ENCODE data around the gene HPSE2.
"Not testable (repeated sequence)": the region's sequence is repeated elsewhere in the genome, so short reads cannot be mapped to it uniquely, and the experiment has no call there.

Gene HPSE2

DNA sequence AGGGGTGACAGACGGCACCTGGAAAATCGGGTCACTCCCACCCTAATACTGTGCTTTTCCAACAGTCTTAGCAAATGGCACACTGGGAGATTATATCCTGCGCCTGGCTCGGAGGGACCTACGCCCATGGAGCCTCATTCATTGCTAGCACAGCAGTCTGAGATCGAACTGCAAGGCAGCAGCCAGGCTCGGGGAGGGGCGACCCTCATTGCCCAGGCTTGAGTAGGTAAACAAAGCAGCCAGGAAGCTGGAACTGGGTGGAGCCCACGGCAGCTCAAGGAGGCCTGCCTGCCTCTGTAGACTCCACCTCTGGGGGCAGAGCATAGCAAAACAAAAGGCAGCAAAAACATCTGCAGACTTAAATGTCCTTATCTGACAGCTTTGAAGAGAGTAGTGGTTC lies 251.9 kb downstream of the HPSE2 start:
- CTCF ChIA-PET: not testable (repeated sequence)

DNA sequence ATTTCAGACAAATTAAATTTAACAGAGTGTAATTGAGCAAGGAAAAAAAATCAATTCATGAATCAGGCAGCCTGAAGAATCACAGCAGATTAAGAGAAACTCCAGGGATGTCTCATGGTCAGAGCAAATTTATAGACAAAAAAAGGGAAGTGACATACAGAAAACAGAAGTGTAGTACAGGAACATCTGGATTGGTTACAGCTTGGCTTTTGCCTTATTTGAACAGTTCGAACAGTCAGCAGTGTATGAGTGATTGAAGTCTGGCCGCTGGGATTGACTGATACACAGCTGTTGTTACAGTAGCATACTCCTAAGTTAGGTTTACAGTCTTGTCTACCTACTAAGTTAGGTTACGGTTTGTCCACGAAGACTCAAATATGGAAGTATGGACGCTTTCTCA lies 255.3 kb downstream of the HPSE2 start:
- Histone ChIP-seq H3K27me3 (replicated peaks in 2 of 5; ENCODE audit: control insufficient read depth in 4 of 5, insufficient read depth in 5 of 5, low read length in 4 of 5) (peaks cover 0 to 3% (median 0%) of the 10 kb centered on the region in 5 experiments), H3K9me3 (ENCODE audit: control extremely low read depth in 1 of 5, control insufficient read depth in 4 of 5, insufficient read depth in 2 of 5, low read depth in 1 of 5, low read length in 4 of 5) (peaks cover 0 to 3% (median 0%) of the 10 kb centered on the region in 5 experiments), H3K4me1 (ENCODE audit: control extremely low read depth in 1 of 4, control insufficient read depth in 4 of 4, insufficient read depth in 4 of 4, low read length in 3 of 4) (no peaks in the 10 kb centered on the region), H3K36me3 (ENCODE audit: control insufficient read depth in 4 of 4, insufficient read depth in 4 of 4, low read length in 3 of 4) (no peaks in the 10 kb centered on the region), H3K27ac (ENCODE audit: insufficient read depth in 1 of 2, low read depth in 1 of 2, low read length in 2 of 2, poor library complexity in 1 of 2, severe bottlenecking in 2 of 2) (no peak overlapping the region), H3K4me3 (ENCODE audit: control insufficient read depth in 1 of 7, extremely low read depth in 1 of 7, insufficient read depth in 4 of 7, low read depth in 2 of 7, low read length in 6 of 7) (no peak overlapping the region)
- 38% methylated on average over 5 of the region's 5 CpGs for WGBS (ENCODE audit: insufficient coverage)
- peak in 2 of 3 donors; percentile 2 to 4 for DNase-seq
- POLR2A ChIA-PET: no interaction called here
- CTCF ChIA-PET: no interaction called here

More for the DNA sequence above, 251.9 kb downstream of the HPSE2 start:
- H3K9me3 ChIP-seq (ENCODE audit: control extremely low read depth in 1 of 5, control insufficient read depth in 4 of 5, insufficient read depth in 2 of 5, low read depth in 1 of 5, low read length in 4 of 5); H3K36me3 ChIP-seq (ENCODE audit: control insufficient read depth in 4 of 4, insufficient read depth in 4 of 4, low read length in 3 of 4); H3K27ac ChIP-seq (ENCODE audit: insufficient read depth in 1 of 2, low read depth in 1 of 2, low read length in 2 of 2, poor library complexity in 1 of 2, severe bottlenecking in 2 of 2); DNase-seq; POLR2A ChIA-PET; H3K4me1 ChIP-seq (ENCODE audit: control extremely low read depth in 1 of 4, control insufficient read depth in 4 of 4, insufficient read depth in 4 of 4, low read length in 3 of 4); H3K27me3 ChIP-seq (replicated peaks in 2 of 5; ENCODE audit: control insufficient read depth in 4 of 5, insufficient read depth in 5 of 5, low read length in 4 of 5); H3K4me3 ChIP-seq (ENCODE audit: control insufficient read depth in 1 of 7, extremely low read depth in 1 of 7, insufficient read depth in 4 of 7, low read depth in 2 of 7, low read length in 6 of 7): not testable (repeated sequence)
- WGBS (ENCODE audit: insufficient coverage): 84% methylated on average over 6 of the region's 9 CpGs

DNA sequence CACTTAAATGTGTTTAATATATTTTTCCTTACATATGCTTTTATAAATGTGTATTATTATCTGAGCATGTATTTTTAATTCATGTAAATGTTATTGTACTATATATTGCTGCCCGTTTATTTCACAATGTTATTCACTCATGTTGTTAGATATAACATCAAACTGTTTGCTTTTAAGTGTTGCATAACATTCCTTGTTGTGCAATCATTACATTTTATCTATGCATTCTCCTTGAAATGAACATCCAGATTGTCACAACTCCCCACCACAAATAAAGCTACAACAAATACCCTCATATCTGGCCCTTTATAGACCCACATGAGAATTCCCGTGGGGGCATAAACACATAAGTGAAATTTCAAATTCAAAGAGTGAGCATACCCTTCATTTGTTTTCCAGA lies 264.2 kb downstream of the HPSE2 start:
- POLR2A ChIA-PET: no interaction called here
- no peaks in the 10 kb centered on the region for H3K9me3 ChIP-seq (ENCODE audit: control extremely low read depth in 1 of 5, control insufficient read depth in 4 of 5, insufficient read depth in 2 of 5, low read depth in 1 of 5, low read length in 4 of 5)
- no peak for DNase-seq
- no peaks in the 10 kb centered on the region for H3K36me3 ChIP-seq (ENCODE audit: control insufficient read depth in 4 of 4, insufficient read depth in 4 of 4, low read length in 3 of 4)
- H3K27me3 ChIP-seq (replicated peaks in 2 of 5; ENCODE audit: control insufficient read depth in 4 of 5, insufficient read depth in 5 of 5, low read length in 4 of 5): no peaks in the 10 kb centered on the region
- H3K4me3 ChIP-seq (ENCODE audit: control insufficient read depth in 1 of 7, extremely low read depth in 1 of 7, insufficient read depth in 4 of 7, low read depth in 2 of 7, low read length in 6 of 7): no peak overlapping the region
- 57% methylated on average over 1 of the region's 2 CpGs for WGBS (ENCODE audit: insufficient coverage)
- H3K27ac ChIP-seq (ENCODE audit: insufficient read depth in 1 of 2, low read depth in 1 of 2, low read length in 2 of 2, poor library complexity in 1 of 2, severe bottlenecking in 2 of 2): no peak overlapping the region
- CTCF ChIA-PET: no interaction called here
- no peaks in the 10 kb centered on the region for H3K4me1 ChIP-seq (ENCODE audit: control extremely low read depth in 1 of 4, control insufficient read depth in 4 of 4, insufficient read depth in 4 of 4, low read length in 3 of 4)

DNA sequence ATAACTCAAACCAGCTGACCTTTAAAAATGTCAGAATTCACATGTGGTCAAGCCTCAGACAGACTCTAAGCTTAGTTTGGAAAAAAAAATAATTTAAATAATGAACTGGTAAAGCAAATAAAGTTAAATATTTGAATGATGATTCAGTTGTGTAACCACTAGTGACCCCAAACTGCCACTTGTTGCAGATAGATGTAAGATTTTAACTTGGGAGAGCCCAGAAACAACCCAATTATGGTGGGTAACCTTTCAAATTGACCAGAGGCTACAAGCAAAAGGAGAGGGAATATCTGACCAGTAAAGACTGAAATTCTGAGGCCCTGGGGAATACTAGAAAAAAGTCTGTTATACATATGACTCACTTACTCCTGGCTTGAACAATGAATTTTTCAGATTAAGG lies 268.1 kb downstream of the HPSE2 start:
- no peaks in the 10 kb centered on the region for H3K9me3 ChIP-seq (ENCODE audit: control extremely low read depth in 1 of 5, control insufficient read depth in 4 of 5, insufficient read depth in 2 of 5, low read depth in 1 of 5, low read length in 4 of 5)
- ChIA-PET POLR2A (interaction anchor here (0.6 kb wide), 1 partner anchor 10 kb away, joined by 3 read pairs; no protein-coding TSS in a partner anchor), CTCF (no interaction called here)
- no peaks in the 10 kb centered on the region for H3K36me3 ChIP-seq (ENCODE audit: control insufficient read depth in 4 of 4, insufficient read depth in 4 of 4, low read length in 3 of 4)
- H3K27me3 ChIP-seq (replicated peaks in 2 of 5; ENCODE audit: control insufficient read depth in 4 of 5, insufficient read depth in 5 of 5, low read length in 4 of 5): no peaks in the 10 kb centered on the region
- H3K4me3 ChIP-seq (ENCODE audit: control insufficient read depth in 1 of 7, extremely low read depth in 1 of 7, insufficient read depth in 4 of 7, low read depth in 2 of 7, low read length in 6 of 7): no peak overlapping the region
- H3K4me1 ChIP-seq (ENCODE audit: control extremely low read depth in 1 of 4, control insufficient read depth in 4 of 4, insufficient read depth in 4 of 4, low read length in 3 of 4): no peaks in the 10 kb centered on the region
- no peak for DNase-seq
- no peak overlapping the region for H3K27ac ChIP-seq (ENCODE audit: insufficient read depth in 1 of 2, low read depth in 1 of 2, low read length in 2 of 2, poor library complexity in 1 of 2, severe bottlenecking in 2 of 2)

DNA sequence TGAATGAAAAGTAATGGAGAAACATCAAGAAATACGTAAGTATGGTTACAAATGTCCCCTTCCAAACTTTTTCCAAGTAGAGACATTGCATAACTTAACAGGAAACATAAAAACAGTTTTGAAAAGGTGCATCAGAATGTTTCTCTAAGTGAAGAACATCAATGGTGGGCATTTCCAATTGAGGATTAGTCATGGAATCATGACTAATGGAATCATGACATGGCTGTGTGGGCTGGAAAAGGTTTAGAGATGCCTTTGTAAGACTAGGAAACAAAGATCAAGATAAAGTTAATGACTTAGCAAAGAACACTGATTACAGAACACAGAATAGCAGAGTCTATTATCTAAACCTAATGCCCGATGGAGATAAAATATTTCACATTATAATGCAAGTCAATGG lies 272.0 kb downstream of the HPSE2 start:
- no CpG with 5 or more reads among the region's 2 CpGs for WGBS (ENCODE audit: insufficient coverage)

DNA sequence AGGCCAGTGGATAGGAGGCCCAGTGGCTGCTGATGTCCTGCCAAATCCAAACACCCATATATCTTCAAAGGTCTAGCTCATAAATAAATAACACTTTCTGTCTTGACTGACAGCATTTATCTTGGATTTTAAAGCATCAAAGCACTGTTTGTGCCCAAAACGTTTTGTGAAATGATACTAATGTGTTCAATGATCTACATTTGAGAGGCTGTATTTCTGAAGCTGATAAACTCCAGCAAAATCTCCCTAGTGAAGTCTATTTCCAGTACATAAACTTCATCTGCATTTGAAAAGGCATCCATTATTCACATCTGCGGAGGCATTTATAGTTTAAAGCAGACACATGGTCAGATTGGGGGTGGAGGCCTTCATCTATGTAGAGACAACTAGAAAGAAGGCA lies 276.3 kb downstream of the HPSE2 start:
- no CpG with 5 or more reads among the region's 2 CpGs for WGBS (ENCODE audit: insufficient coverage)
- CTCF ChIA-PET: no interaction called here

More for the DNA sequence above, 272.0 kb downstream of the HPSE2 start:
- Histone ChIP-seq H3K4me1 (ENCODE audit: control extremely low read depth in 1 of 4, control insufficient read depth in 4 of 4, insufficient read depth in 4 of 4, low read length in 3 of 4) (no peaks in the 10 kb centered on the region), H3K27me3 (replicated peaks in 2 of 5; ENCODE audit: control insufficient read depth in 4 of 5, insufficient read depth in 5 of 5, low read length in 4 of 5) (no peaks in the 10 kb centered on the region), H3K4me3 (ENCODE audit: control insufficient read depth in 1 of 7, extremely low read depth in 1 of 7, insufficient read depth in 4 of 7, low read depth in 2 of 7, low read length in 6 of 7) (no peak overlapping the region), H3K9me3 (ENCODE audit: control extremely low read depth in 1 of 5, control insufficient read depth in 4 of 5, insufficient read depth in 2 of 5, low read depth in 1 of 5, low read length in 4 of 5) (no peaks in the 10 kb centered on the region), H3K36me3 (ENCODE audit: control insufficient read depth in 4 of 4, insufficient read depth in 4 of 4, low read length in 3 of 4) (no peaks in the 10 kb centered on the region), H3K27ac (ENCODE audit: insufficient read depth in 1 of 2, low read depth in 1 of 2, low read length in 2 of 2, poor library complexity in 1 of 2, severe bottlenecking in 2 of 2) (no peak overlapping the region)
- DNase-seq: no peak
- POLR2A ChIA-PET: no interaction called here
- CTCF ChIA-PET: no interaction called here

DNA sequence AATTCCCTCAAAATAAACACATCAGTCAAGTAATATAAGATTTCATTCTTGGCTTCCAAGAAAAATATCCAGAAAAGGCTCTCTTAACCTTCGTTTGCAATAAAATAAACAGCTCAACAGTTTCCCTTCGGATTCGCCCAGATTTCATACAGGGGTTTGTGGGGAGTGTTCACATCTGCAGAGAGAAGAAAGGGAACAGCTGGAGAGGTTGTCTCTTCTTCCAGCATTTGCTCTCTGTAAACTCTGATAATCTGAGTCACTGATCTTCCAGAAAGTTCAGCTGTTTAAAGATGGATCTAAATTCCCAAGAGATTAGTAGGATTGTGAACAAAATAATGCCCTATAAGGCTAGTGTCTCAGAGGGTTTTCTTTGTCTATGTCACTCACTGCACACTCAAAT lies 277.9 kb downstream of the HPSE2 start:
- H3K27ac ChIP-seq (ENCODE audit: insufficient read depth in 1 of 2, low read depth in 1 of 2, low read length in 2 of 2, poor library complexity in 1 of 2, severe bottlenecking in 2 of 2): no peak overlapping the region
- WGBS (ENCODE audit: insufficient coverage): no CpG with 5 or more reads among the region's 3 CpGs
- DNase-seq: no peak
- ChIA-PET CTCF (no interaction called here), POLR2A (no interaction called here)
- no peak overlapping the region for H3K4me3 ChIP-seq (ENCODE audit: control insufficient read depth in 1 of 7, extremely low read depth in 1 of 7, insufficient read depth in 4 of 7, low read depth in 2 of 7, low read length in 6 of 7)
- H3K27me3 ChIP-seq (replicated peaks in 2 of 5; ENCODE audit: control insufficient read depth in 4 of 5, insufficient read depth in 5 of 5, low read length in 4 of 5): no peaks in the 10 kb centered on the region
- no peaks in the 10 kb centered on the region for H3K4me1 ChIP-seq (ENCODE audit: control extremely low read depth in 1 of 4, control insufficient read depth in 4 of 4, insufficient read depth in 4 of 4, low read length in 3 of 4)
- no peaks in the 10 kb centered on the region for H3K9me3 ChIP-seq (ENCODE audit: control extremely low read depth in 1 of 5, control insufficient read depth in 4 of 5, insufficient read depth in 2 of 5, low read depth in 1 of 5, low read length in 4 of 5)
- no peaks in the 10 kb centered on the region for H3K36me3 ChIP-seq (ENCODE audit: control insufficient read depth in 4 of 4, insufficient read depth in 4 of 4, low read length in 3 of 4)

More for the DNA sequence above, 276.3 kb downstream of the HPSE2 start:
- no peaks in the 10 kb centered on the region for H3K9me3 ChIP-seq (ENCODE audit: control extremely low read depth in 1 of 5, control insufficient read depth in 4 of 5, insufficient read depth in 2 of 5, low read depth in 1 of 5, low read length in 4 of 5)
- H3K27ac ChIP-seq (ENCODE audit: insufficient read depth in 1 of 2, low read depth in 1 of 2, low read length in 2 of 2, poor library complexity in 1 of 2, severe bottlenecking in 2 of 2): no peak overlapping the region
- no peak overlapping the region for H3K4me3 ChIP-seq (ENCODE audit: control insufficient read depth in 1 of 7, extremely low read depth in 1 of 7, insufficient read depth in 4 of 7, low read depth in 2 of 7, low read length in 6 of 7)
- H3K36me3 ChIP-seq (ENCODE audit: control insufficient read depth in 4 of 4, insufficient read depth in 4 of 4, low read length in 3 of 4): no peaks in the 10 kb centered on the region
- POLR2A ChIA-PET: no interaction called here
- DNase-seq: no peak
- H3K27me3 ChIP-seq (replicated peaks in 2 of 5; ENCODE audit: control insufficient read depth in 4 of 5, insufficient read depth in 5 of 5, low read length in 4 of 5): no peaks in the 10 kb centered on the region
- no peaks in the 10 kb centered on the region for H3K4me1 ChIP-seq (ENCODE audit: control extremely low read depth in 1 of 4, control insufficient read depth in 4 of 4, insufficient read depth in 4 of 4, low read length in 3 of 4)
